OCI-LY7 (cell line): ENCODE measurements around the gene LDLRAD4.

Experiments
- CTCF ChIP-seq: fragments of 200-600 bp; sonication (generic); conservative IDR thresholded peaks from 2 replicates; pipeline ENCODE4 v1.5.1; 2014; ENCODE audit warnings: mild to moderate bottlenecking, antibody characterized with exemption, low read length, moderate library complexity, mixed read lengths
- EZH2phosphoT487 ChIP-seq: fragments of 200-600 bp; sonication (generic); IDR thresholded peaks from 2 replicates; pipeline ENCODE4 v1.6.1; 2018; ENCODE audit warnings: low read depth, borderline replicate concordance, mild to moderate bottlenecking, mixed run types, antibody characterized with exemption, low read length, moderate library complexity, mixed read lengths

GRCh38 chr18:13256444-13257305 is 38.1 kb downstream of the LDLRAD4 start:
- TF ChIP-seq CTCF (no peak), EZH2phosphoT487 (no peak)
